H1 (cell line): ENCODE measurements around the gene PCDHA1. TPM values are rescaled to one million over a fixed set of nuclear protein-coding genes. Genes with fewer than 3 reads are reported as not detected.

Experiments
- SIN3A ChIP-seq, 2 experiments: IDR thresholded peaks in 1 of 2; conservative IDR thresholded peaks in 1 of 2; 2 replicates each; pipeline ENCODE4 v1.6.1; 2011 to 2012; ENCODE audit warnings: low read length in 2 of 2, improper control_type of control experiment in 1 of 2, low read depth in 1 of 2, mild to moderate bottlenecking in 1 of 2
- polyA plus RNA-seq, 7 experiments: library from polyadenylated mRNA; depleted of rRNA in 3 of 7; stranded (reverse) in 5 of 7; unstranded in 2 of 7; fragments of >200 nt in 5 of 7; fragments of 200-250 nt in 2 of 7; gene quantifications; 1 replicate in 5 of 7; 2 replicates in 1 of 7; 4 replicates in 1 of 7; pipeline versions ENCODE4 v1.2.1 to v1.2.3, GENCODE V29; 2011 to 2013; ENCODE audit warnings: missing spikeins in 2 of 7, mixed read lengths in 2 of 7
- total RNA-seq: library from RNA; stranded (reverse); fragmentation: NEBNext Ultra II Directional; extraction: Animal tissue kit (Norgen Biotek cat#: 25700); gene quantifications from 2 replicates; pipeline ENCODE4 v1.2.1, GENCODE V29; 2021

Gene PCDHA1
- total and polyA plus RNA-seq, 2 of the 8 experiments (the other 6 are each of a cell fraction or from before 2014, with no cell fraction given): 0.23 to 0.50 TPM

DNA sequence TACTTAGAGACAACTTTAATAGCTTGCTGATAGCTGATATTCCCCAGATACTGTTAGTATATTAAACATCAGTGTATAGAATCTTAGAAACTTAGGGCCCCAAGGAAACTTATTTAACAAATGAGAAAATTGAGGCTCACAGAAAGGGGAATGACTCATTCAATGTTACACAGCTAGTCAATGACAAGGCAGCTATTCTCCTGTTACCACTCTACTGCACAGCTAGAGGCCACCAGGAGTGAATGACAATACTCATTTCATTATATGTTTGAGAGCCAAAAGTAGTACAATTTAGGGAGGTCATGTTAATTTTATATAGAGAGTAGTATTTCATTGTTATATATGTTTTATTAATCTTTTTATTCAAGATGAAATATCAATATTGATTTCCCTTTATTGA lies 232.0 kb downstream of the PCDHA1 start (continued):
- no peak for TF ChIP-seq SIN3A (conservative IDR thresholded peaks at IDR 0.05 in 1 of 2, IDR thresholded peaks at IDR 0.05 in 1 of 2; ENCODE audit: low read depth in 1 of 2, low read length in 2 of 2)
- TF ChIP-seq, all 59 proteins: peak for 0
